NCI-H1092 (cell line): ENCODE data around the gene SUCLA2.
A peak's percentile ranks its signal among the peaks of the same experiment; 100 is the strongest.
"Not testable (repeated sequence)": the region's sequence is repeated elsewhere in the genome, so short reads cannot be mapped to it uniquely, and the experiment has no call there.

ENCODE experiments used
- DNase-seq: peaks from one replicate; lab custom pipeline; 2025; lab: John Stamatoyannopoulos, UW

Gene SUCLA2

GRCh38 chr13:48001114-48001881 lies at the start of gene SUCLA2:
Gene SUCLA2, minus strand, starts transcription at chr13:48001273. Its CDS starts 4 bp downstream, at chr13:48001269.
- DNase-seq: peak; percentile 84

GRCh38 chr13:48050550-48050949 lies 49.5 kb upstream of the SUCLA2 start:
- DNase-seq: no peak

GRCh38 chr13:48043789-48044503 lies 42.9 kb upstream of the SUCLA2 start:
- no peak for DNase-seq

- no peak for DNase-seq
Measured at GRCh38 chr13:48042894-48043293, 41.8 kb upstream of the SUCLA2 start.

GRCh38 chr13:48040896-48041295 lies 39.8 kb upstream of the SUCLA2 start:
- DNase-seq: no peak

GRCh38 chr13:48040049-48040448 lies 39.0 kb upstream of the SUCLA2 start:
- DNase-seq: no peak

- no peak for DNase-seq
Measured at GRCh38 chr13:48038761-48039160, 37.7 kb upstream of the SUCLA2 start.

- DNase-seq: peak; percentile 92
Measured at GRCh38 chr13:48037346-48038173, 36.5 kb upstream of the SUCLA2 start, which contains the start of gene NUDT15. Gene NUDT15, plus strand, starts transcription at chr13:48037726. Its CDS starts 21 bp downstream, at chr13:48037747.

- DNase-seq: no peak
Measured at GRCh38 chr13:48029859-48030258, 28.8 kb upstream of the SUCLA2 start.

GRCh38 chr13:48028066-48028465 lies 27.0 kb upstream of the SUCLA2 start:
- DNase-seq: no peak

GRCh38 chr13:48019796-48020195 lies 18.7 kb upstream of the SUCLA2 start:
- DNase-seq: no peak

GRCh38 chr13:48018637-48019036 lies 17.6 kb upstream of the SUCLA2 start:
- DNase-seq: no peak

GRCh38 chr13:48014359-48014758 lies 13.3 kb upstream of the SUCLA2 start:
- no peak for DNase-seq

GRCh38 chr13:48012668-48013067 lies 11.6 kb upstream of the SUCLA2 start:
- no peak for DNase-seq

- DNase-seq: no peak
Measured at GRCh38 chr13:48010698-48011097, 9.6 kb upstream of the SUCLA2 start.

- no peak for DNase-seq
Measured at GRCh38 chr13:48009284-48009683, 8.2 kb upstream of the SUCLA2 start.

GRCh38 chr13:48006396-48006795 lies 5.3 kb upstream of the SUCLA2 start:
- DNase-seq: no peak

- DNase-seq: no peak
Measured at GRCh38 chr13:48004201-48004600, 3.1 kb upstream of the SUCLA2 start.

- DNase-seq: not testable (repeated sequence)
Measured at GRCh38 chr13:48001999-48002398, 926 bp upstream of the SUCLA2 start.

GRCh38 chr13:48000559-48001113 lies 437 bp downstream of the SUCLA2 start:
- no peak for DNase-seq

GRCh38 chr13:47999973-48000372 lies 1.1 kb downstream of the SUCLA2 start:
- DNase-seq: no peak

GRCh38 chr13:47997384-47997783 lies 3.7 kb downstream of the SUCLA2 start:
- no peak for DNase-seq
